WTC11 (cell line): Measurements from ENCODE around the gene LCMT2. TPM values are rescaled to one million over a fixed set of nuclear protein-coding genes. Genes with fewer than 3 reads are reported as not detected.

ENCODE experiments used
- ATAC-seq: fragments of 200-7000 bp; cut with Tn5 transposase; 2 replicates; pipeline ENCODE4 v1.10.0; 2021; ENCODE audit warnings: mild to moderate bottlenecking, moderate library complexity
- CTCF ChIA-PET: fragments of 300-600 bp; sonication (Branson Sonifier 250); formaldehyde crosslinking; loops from one replicate; lab custom pipeline; 2021; ENCODE audit warnings: antibody characterized with exemption; lab: Charles Lee
- POLR2A ChIA-PET: fragments of 350-600 bp; sonication (Branson Sonifier 250); formaldehyde crosslinking; loops from one replicate; lab custom pipeline; 2021; ENCODE audit warnings: antibody characterized with exemption; lab: Charles Lee
- DNase-seq: peaks from one replicate; pipeline ENCODE4 v3.0.0; 2021; ENCODE audit warnings: low spot score
- H3K27ac Mint-ChIP-seq: 2 replicates; pipeline ENCODE4 v1.8.0; 2021; ENCODE audit warnings: mixed read lengths
- H3K27me3 Mint-ChIP-seq: 2 replicates; pipeline ENCODE4 v1.8.0; 2021; ENCODE audit warnings: low read depth, mild to moderate bottlenecking, moderate library complexity, mixed read lengths
- H3K36me3 Mint-ChIP-seq: 2 replicates; pipeline ENCODE4 v1.8.0; 2021; ENCODE audit warnings: mixed read lengths
- H3K4me1 Mint-ChIP-seq: 2 replicates; pipeline ENCODE4 v1.8.0; 2022; ENCODE audit warnings: mixed read lengths
- H3K4me3 Mint-ChIP-seq: 2 replicates; pipeline ENCODE4 v1.8.0; 2021; ENCODE audit warnings: mild to moderate bottlenecking, moderate library complexity, mixed read lengths
- H3K9me3 Mint-ChIP-seq: 2 replicates; pipeline ENCODE4 v1.8.0; 2021; ENCODE audit warnings: mixed read lengths
- CREM ChIP-seq: sonication (generic); formaldehyde crosslinking; IDR thresholded peaks from 2 replicates; pipeline ENCODE4 v1.8.1; 2022; ENCODE audit warnings: mild to moderate bottlenecking, missing genetic modification reagents, moderate library complexity
- ELF4 ChIP-seq: sonication (generic); formaldehyde crosslinking; IDR thresholded peaks from 2 replicates; pipeline ENCODE4 v1.8.1; 2022; ENCODE audit warnings: low read depth, mild to moderate bottlenecking, moderate library complexity, missing genetic modification reagents
- ESRRA ChIP-seq: sonication (generic); formaldehyde crosslinking; IDR thresholded peaks from 2 replicates; pipeline ENCODE4 v1.8.1; 2022; ENCODE audit warnings: mild to moderate bottlenecking, missing genetic modification reagents, borderline replicate concordance
- FOXK1 ChIP-seq: sonication (generic); formaldehyde crosslinking; IDR thresholded peaks from 2 replicates; pipeline ENCODE4 v1.8.0; 2022; ENCODE audit warnings: mild to moderate bottlenecking, moderate library complexity, missing genetic modification reagents
- FOXP1 ChIP-seq: sonication (generic); formaldehyde crosslinking; IDR thresholded peaks from 2 replicates; pipeline ENCODE4 v1.8.0; 2022; ENCODE audit warnings: missing genetic modification reagents, mild to moderate bottlenecking, moderate library complexity, borderline replicate concordance
- GABPB1 ChIP-seq: sonication (generic); formaldehyde crosslinking; IDR thresholded peaks from 2 replicates; pipeline ENCODE4 v1.8.1; 2023; ENCODE audit warnings: mild to moderate bottlenecking, missing genetic modification reagents
- MXD4 ChIP-seq: fragments of 250-450 bp; sonication (Bioruptor Pico); IDR thresholded peaks from 2 replicates; pipeline ENCODE4 v1.8.0; 2021; ENCODE audit warnings: mild to moderate bottlenecking, moderate library complexity, borderline replicate concordance
- ZNF263 ChIP-seq: sonication (generic); formaldehyde crosslinking; IDR thresholded peaks from 2 replicates; pipeline ENCODE4 v1.8.1; 2022; ENCODE audit warnings: low read depth, mild to moderate bottlenecking, moderate library complexity, missing genetic modification reagents
- total RNA-seq: library from RNA; stranded (reverse); gene quantifications from 3 replicates; pipeline ENCODE4 v1.2.3, GENCODE V29; 2021
- TF ChIP-seq, protein P1 (sequence below): sonication (generic); formaldehyde crosslinking; IDR thresholded peaks from 2 replicates; pipeline ENCODE4 v1.8.1; 2023; ENCODE audit warnings: mild to moderate bottlenecking, moderate library complexity, missing genetic modification reagents
- TF ChIP-seq, protein P2 (sequence below): fragments of 250-450 bp; sonication (Bioruptor Pico); IDR thresholded peaks from 2 replicates; pipeline ENCODE4 v1.9.0; 2021; ENCODE audit warnings: mild to moderate bottlenecking
- TF ChIP-seq, protein P3 (sequence below): sonication (generic); formaldehyde crosslinking; IDR thresholded peaks from 2 replicates; pipeline ENCODE4 v1.8.0; 2022; ENCODE audit warnings: mild to moderate bottlenecking, missing genetic modification reagents
- TF ChIP-seq, protein P4 (sequence below): fragments of 250-450 bp; sonication (Bioruptor Pico); conservative IDR thresholded peaks from 2 replicates; pipeline ENCODE4 v1.9.0; 2021; ENCODE audit warnings: mild to moderate bottlenecking
- TF ChIP-seq, protein P5 (sequence below): sonication (generic); formaldehyde crosslinking; IDR thresholded peaks from 2 replicates; pipeline ENCODE4 v1.8.1; 2023; ENCODE audit warnings: mild to moderate bottlenecking, missing genetic modification reagents, moderate library complexity
- TF ChIP-seq, protein P6 (sequence below): sonication (generic); formaldehyde crosslinking; IDR thresholded peaks from 2 replicates; pipeline ENCODE4 v1.8.0; 2022; ENCODE audit warnings: mild to moderate bottlenecking, missing genetic modification reagents
- TF ChIP-seq, protein P7 (sequence below): sonication (generic); formaldehyde crosslinking; IDR thresholded peaks from 2 replicates; pipeline ENCODE4 v1.8.1; 2023; ENCODE audit warnings: mild to moderate bottlenecking, missing genetic modification reagents
- TF ChIP-seq, protein P8 (sequence below): fragments of 250-450 bp; sonication (Bioruptor Pico); IDR thresholded peaks from 2 replicates; pipeline ENCODE4 v1.9.0; 2021; ENCODE audit warnings: moderate library complexity, mild to moderate bottlenecking, inconsistent platforms, borderline replicate concordance
- TF ChIP-seq, protein P9 (sequence below): sonication (generic); formaldehyde crosslinking; IDR thresholded peaks from 2 replicates; pipeline ENCODE4 v1.8.0; 2022; ENCODE audit warnings: mild to moderate bottlenecking, missing genetic modification reagents

Gene LCMT2
- total RNA-seq, 1 experiment from 2014 or later: 7.6 TPM

DNA sequence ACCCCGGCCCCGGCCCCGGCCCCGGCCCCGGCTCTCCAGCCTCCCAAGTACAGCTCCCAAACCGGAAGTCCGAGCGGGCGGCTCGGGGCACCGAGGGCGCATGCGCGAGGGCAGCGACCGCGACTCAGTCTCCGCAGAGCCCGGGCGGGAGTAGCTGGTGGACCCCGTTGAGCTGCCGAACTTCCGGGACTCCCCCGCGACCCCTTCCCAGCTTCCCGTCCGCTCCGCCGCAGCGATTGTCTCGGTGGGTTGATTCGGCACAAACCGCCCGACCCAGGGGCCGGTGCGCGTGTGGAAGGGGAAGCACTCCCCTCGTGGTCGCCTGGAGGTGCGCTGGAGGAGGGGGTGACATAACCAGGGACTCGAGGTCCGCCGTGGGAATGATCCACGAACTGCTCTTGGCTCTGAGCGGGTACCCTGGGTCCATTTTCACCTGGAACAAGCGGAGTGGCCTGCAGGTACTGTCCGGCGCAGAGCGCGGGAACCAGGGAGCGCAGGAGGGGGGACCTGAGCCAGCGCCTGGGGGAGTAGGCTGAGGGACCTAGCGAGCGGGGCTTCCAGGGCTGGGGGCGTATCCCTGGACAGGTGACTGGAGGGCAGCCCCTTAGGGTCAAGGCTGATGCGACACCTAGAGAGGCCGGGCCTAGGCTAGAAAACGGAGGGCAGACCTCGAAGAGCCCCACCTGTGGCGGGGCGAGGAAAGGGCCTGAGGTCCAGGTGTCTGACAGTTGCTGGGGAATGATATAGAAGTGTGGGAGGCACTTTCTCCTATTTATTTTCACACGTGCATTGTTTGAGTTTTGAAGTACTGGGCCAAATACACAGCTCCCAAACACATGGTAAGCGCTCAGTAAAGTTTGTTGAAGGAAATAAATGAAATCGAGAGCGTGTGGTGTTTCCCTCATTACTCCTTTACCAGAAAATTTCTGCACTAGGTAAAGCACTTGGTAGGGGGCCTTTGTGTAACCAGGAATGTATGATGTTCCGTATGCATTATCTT, 40.9 kb upstream of the LCMT2 start, which contains the start of the genes TUBGCP4 and ZSCAN29:
Gene TUBGCP4, plus strand, starts transcription at position 127 of the 1,000 bp plus-strand sequence. Its CDS starts 254 bp downstream, at position 381.
Gene ZSCAN29, minus strand, starts transcription at position 69 of the 1,000 bp plus-strand sequence. CDS start 1,130 bp downstream, outside the sequence.
- Mint-ChIP-seq H3K36me3 (peaks cover 32% of the 10 kb centered on the region), H3K9me3 (no peaks in the 10 kb centered on the region), H3K27ac (peak within 1 kb of the TSS; percentile 83), H3K4me1 (peaks cover 33% of the 10 kb centered on the region), H3K4me3 (peak within 1 kb of the TSS; percentile 92), H3K27me3 (no peaks in the 10 kb centered on the region)
- ChIA-PET POLR2A (interaction anchor here (1.3 to 1.7 kb wide), 3 partner anchors 10 to 139 kb away, joined by 4 to 8 read pairs (median 5); no protein-coding TSS in a partner anchor), CTCF (interaction anchor here (0.5 to 1.9 kb wide), 16 partner anchors 8 to 453 kb away, joined by 3 to 14 read pairs (median 3); partner anchors contain the start of genes ELL3, HYPK, MFAP1 and SERINC4)
- DNase-seq (peak; percentile 92), ATAC-seq (peak; percentile 90)
- TF ChIP-seq, protein P1, sequence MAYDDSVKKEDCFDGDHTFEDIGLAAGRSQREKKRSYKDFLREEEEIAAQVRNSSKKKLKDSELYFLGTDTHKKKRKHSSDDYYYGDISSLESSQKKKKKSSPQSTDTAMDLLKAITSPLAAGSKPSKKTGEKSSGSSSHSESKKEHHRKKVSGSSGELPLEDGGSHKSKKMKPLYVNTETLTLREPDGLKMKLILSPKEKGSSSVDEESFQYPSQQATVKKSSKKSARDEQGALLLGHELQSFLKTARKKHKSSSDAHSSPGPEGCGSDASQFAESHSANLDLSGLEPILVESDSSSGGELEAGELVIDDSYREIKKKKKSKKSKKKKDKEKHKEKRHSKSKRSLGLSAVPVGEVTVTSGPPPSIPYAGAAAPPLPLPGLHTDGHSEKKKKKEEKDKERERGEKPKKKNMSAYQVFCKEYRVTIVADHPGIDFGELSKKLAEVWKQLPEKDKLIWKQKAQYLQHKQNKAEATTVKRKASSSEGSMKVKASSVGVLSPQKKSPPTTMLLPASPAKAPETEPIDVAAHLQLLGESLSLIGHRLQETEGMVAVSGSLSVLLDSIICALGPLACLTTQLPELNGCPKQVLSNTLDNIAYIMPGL (CRISPR knock-in tag): peak; percentile 85
- TF ChIP-seq, protein P2, sequence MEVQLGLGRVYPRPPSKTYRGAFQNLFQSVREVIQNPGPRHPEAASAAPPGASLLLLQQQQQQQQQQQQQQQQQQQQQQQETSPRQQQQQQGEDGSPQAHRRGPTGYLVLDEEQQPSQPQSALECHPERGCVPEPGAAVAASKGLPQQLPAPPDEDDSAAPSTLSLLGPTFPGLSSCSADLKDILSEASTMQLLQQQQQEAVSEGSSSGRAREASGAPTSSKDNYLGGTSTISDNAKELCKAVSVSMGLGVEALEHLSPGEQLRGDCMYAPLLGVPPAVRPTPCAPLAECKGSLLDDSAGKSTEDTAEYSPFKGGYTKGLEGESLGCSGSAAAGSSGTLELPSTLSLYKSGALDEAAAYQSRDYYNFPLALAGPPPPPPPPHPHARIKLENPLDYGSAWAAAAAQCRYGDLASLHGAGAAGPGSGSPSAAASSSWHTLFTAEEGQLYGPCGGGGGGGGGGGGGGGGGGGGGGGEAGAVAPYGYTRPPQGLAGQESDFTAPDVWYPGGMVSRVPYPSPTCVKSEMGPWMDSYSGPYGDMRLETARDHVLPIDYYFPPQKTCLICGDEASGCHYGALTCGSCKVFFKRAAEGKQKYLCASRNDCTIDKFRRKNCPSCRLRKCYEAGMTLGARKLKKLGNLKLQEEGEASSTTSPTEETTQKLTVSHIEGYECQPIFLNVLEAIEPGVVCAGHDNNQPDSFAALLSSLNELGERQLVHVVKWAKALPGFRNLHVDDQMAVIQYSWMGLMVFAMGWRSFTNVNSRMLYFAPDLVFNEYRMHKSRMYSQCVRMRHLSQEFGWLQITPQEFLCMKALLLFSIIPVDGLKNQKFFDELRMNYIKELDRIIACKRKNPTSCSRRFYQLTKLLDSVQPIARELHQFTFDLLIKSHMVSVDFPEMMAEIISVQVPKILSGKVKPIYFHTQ (CRISPR knock-in tag): no peak
- TF ChIP-seq, protein P3, sequence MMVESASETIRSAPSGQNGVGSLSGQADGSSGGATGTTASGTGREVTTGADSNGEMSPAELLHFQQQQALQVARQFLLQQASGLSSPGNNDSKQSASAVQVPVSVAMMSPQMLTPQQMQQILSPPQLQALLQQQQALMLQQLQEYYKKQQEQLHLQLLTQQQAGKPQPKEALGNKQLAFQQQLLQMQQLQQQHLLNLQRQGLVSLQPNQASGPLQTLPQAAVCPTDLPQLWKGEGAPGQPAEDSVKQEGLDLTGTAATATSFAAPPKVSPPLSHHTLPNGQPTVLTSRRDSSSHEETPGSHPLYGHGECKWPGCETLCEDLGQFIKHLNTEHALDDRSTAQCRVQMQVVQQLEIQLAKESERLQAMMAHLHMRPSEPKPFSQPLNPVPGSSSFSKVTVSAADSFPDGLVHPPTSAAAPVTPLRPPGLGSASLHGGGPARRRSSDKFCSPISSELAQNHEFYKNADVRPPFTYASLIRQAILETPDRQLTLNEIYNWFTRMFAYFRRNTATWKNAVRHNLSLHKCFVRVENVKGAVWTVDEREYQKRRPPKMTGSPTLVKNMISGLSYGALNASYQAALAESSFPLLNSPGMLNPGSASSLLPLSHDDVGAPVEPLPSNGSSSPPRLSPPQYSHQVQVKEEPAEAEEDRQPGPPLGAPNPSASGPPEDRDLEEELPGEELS (CRISPR knock-in tag): peak; percentile 49; the same call in 1 of the 2 replicates
- TF ChIP-seq, protein P4, sequence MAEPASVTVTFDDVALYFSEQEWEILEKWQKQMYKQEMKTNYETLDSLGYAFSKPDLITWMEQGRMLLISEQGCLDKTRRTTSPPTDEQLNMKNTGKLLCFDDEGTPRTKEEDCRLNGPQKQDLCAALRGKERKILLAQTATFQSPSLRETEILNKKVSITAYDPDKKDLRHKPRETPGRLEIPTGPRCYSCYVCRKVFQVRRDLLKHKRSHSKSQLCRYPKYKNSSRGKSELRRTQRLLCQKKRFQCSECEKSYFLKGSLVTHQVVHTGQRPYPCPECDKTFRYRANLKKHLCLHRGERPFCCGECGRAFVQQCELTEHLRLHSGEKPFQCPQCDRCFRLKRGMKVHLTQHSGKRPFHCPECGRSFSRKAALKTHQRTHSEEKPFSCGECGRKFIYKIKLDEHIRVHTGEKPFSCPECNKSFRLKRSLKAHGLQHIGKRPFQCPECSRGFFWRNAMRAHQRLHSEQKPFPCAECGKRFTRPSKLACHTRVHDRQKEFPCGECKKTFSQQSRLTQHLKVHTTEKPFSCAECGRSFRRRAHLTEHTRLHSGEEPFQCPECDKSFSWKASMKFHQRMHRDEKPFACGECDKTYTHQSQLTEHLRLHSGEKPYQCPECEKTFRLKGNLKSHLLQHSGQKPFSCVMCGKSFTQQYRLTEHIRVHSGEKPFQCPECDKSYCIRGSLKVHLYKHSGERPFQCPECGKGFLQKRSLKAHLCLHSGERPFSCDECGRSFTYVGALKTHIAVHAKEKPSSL (CRISPR knock-in tag): no peak
- TF ChIP-seq ELF4 (CRISPR knock-in tag): no peak
- no peak for TF ChIP-seq ZNF263 (CRISPR knock-in tag)
- peak; percentile 75; the same call in 1 of the 2 replicates for TF ChIP-seq FOXK1 (CRISPR knock-in tag)
- TF ChIP-seq, protein P5, sequence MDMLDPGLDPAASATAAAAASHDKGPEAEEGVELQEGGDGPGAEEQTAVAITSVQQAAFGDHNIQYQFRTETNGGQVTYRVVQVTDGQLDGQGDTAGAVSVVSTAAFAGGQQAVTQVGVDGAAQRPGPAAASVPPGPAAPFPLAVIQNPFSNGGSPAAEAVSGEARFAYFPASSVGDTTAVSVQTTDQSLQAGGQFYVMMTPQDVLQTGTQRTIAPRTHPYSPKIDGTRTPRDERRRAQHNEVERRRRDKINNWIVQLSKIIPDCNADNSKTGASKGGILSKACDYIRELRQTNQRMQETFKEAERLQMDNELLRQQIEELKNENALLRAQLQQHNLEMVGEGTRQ: peak; percentile 74; the same call in 1 of the 2 replicates
- TF ChIP-seq, protein P6, sequence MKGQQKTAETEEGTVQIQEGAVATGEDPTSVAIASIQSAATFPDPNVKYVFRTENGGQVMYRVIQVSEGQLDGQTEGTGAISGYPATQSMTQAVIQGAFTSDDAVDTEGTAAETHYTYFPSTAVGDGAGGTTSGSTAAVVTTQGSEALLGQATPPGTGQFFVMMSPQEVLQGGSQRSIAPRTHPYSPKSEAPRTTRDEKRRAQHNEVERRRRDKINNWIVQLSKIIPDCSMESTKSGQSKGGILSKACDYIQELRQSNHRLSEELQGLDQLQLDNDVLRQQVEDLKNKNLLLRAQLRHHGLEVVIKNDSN (CRISPR knock-in tag): peak; percentile 80
- peak; percentile 86; the same call in 1 of the 2 replicates for TF ChIP-seq FOXP1 (CRISPR knock-in tag)
- TF ChIP-seq GABPB1 (CRISPR knock-in tag): peak; percentile 67; the same call in 1 of the 2 replicates
- TF ChIP-seq MXD4: no peak
- TF ChIP-seq CREM (CRISPR knock-in tag): peak; percentile 68; the same call in 1 of the 2 replicates
- TF ChIP-seq, protein P7, sequence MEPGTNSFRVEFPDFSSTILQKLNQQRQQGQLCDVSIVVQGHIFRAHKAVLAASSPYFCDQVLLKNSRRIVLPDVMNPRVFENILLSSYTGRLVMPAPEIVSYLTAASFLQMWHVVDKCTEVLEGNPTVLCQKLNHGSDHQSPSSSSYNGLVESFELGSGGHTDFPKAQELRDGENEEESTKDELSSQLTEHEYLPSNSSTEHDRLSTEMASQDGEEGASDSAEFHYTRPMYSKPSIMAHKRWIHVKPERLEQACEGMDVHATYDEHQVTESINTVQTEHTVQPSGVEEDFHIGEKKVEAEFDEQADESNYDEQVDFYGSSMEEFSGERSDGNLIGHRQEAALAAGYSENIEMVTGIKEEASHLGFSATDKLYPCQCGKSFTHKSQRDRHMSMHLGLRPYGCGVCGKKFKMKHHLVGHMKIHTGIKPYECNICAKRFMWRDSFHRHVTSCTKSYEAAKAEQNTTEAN (CRISPR knock-in tag): peak; percentile 89
- TF ChIP-seq, protein P8, sequence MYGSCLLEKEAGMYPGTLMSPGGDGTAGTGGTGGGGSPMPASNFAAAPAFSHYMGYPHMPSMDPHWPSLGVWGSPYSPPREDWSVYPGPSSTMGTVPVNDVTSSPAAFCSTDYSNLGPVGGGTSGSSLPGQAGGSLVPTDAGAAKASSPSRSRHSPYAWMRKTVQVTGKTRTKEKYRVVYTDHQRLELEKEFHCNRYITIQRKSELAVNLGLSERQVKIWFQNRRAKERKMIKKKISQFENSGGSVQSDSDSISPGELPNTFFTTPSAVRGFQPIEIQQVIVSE: no peak
- TF ChIP-seq, protein P9, sequence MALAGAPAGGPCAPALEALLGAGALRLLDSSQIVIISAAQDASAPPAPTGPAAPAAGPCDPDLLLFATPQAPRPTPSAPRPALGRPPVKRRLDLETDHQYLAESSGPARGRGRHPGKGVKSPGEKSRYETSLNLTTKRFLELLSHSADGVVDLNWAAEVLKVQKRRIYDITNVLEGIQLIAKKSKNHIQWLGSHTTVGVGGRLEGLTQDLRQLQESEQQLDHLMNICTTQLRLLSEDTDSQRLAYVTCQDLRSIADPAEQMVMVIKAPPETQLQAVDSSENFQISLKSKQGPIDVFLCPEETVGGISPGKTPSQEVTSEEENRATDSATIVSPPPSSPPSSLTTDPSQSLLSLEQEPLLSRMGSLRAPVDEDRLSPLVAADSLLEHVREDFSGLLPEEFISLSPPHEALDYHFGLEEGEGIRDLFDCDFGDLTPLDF: peak; percentile 44; the same call in 1 of the 2 replicates
- TF ChIP-seq ESRRA (CRISPR knock-in tag): 0 out of 2 replicates have a peak, but pooled peaks have one; percentile 34
